Endothelial cell of umbilical vein (primary cell): ENCODE measurements around the gene DYNC2H1. TPM values are rescaled to one million over a fixed set of nuclear protein-coding genes. Genes with fewer than 3 reads are reported as not detected.

Experiments used
- BruUV-seq: library from RNA; stranded (reverse); fragments of 400-500 nt; replicated peaks from 2 replicates; lab custom pipeline; 2021; lab: Mats Ljungman, UMichigan
- CTCF ChIA-PET: fragments of 300-600, 350-600 bp; sonication (Branson Sonifier 250); formaldehyde crosslinking; loops from one replicate; lab custom pipeline; 2021; ENCODE audit warnings: antibody characterized with exemption, inconsistent platforms; lab: Charles Lee
- POLR2A ChIA-PET: fragments of 300-600, 350-600 bp; sonication (Branson Sonifier 250); formaldehyde crosslinking; loops from one replicate; lab custom pipeline; 2021; ENCODE audit warnings: antibody characterized with exemption, inconsistent platforms; lab: Charles Lee
- DNase-seq: peaks from one replicate; pipeline ENCODE4 v3.0.0-alpha.2; 2011; ENCODE audit warnings: low read depth, low spot score
- FAIRE-seq: peaks from 2 replicates; lab custom pipeline; 2011; peaks lifted over from hg19 to GRCh38; lab: Jason Lieb, UNC
- H2AFZ ChIP-seq: 2 replicates; pipeline ENCODE4 v1.6.0; 2012; ENCODE audit warnings: low read depth, low read length, control low read depth, inconsistent platforms
- H3K27ac ChIP-seq: 2 replicates; pipeline ENCODE4 v1.5.1; 2011; ENCODE audit warnings: low read depth, mild to moderate bottlenecking, control low read depth, low read length, moderate library complexity; ENCODE audit not compliant: insufficient read depth
- H3K27me3 ChIP-seq, 2 experiments: 2 replicates each; pipeline versions ENCODE4 v1.6.0 to v1.6.1; 2011; ENCODE audit warnings: low read length in 2 of 2, mixed read lengths in 1 of 2; ENCODE audit not compliant: control insufficient read depth in 2 of 2, insufficient read depth in 2 of 2
- H3K36me3 ChIP-seq, 2 experiments: 2 replicates in 1 of 2; 3 replicates in 1 of 2; pipeline ENCODE4 v1.5.1; 2011; ENCODE audit warnings: low read length in 2 of 2, mild to moderate bottlenecking in 1 of 2, moderate library complexity in 1 of 2; ENCODE audit not compliant: control insufficient read depth in 2 of 2, insufficient read depth in 2 of 2; ENCODE audit errors: extremely low read depth in 1 of 2
- H3K4me1 ChIP-seq: 3 replicates; pipeline ENCODE4 v1.5.1; 2011; ENCODE audit warnings: mild to moderate bottlenecking, low read length; ENCODE audit not compliant: control insufficient read depth, insufficient read depth; ENCODE audit errors: extremely low read depth
- H3K4me2 ChIP-seq: 2 replicates; pipeline ENCODE4 v1.6.1; 2011; ENCODE audit warnings: low read length, control low read depth, mixed read lengths; ENCODE audit not compliant: insufficient read depth
- H3K4me3 ChIP-seq, 3 experiments: fragments of 200-600 bp in 1 of 3; sonication (generic), shearing (Covaris generic) in 1 of 3; replicated peaks in 1 of 3; 2 replicates each; pipeline ENCODE4 v1.5.1; 2011 to 2016; ENCODE audit warnings: control low read depth in 3 of 3, low read length in 3 of 3, mild to moderate bottlenecking in 2 of 3, inconsistent platforms in 1 of 3, low read depth in 1 of 3, moderate library complexity in 1 of 3; ENCODE audit not compliant: insufficient read depth in 1 of 3
- H3K79me2 ChIP-seq: 2 replicates; pipeline ENCODE4 v1.6.0; 2012; ENCODE audit warnings: low read length, inconsistent platforms; ENCODE audit not compliant: control insufficient read depth, insufficient read depth
- H3K9ac ChIP-seq: replicated peaks from 2 replicates; pipeline ENCODE3; 2011; ENCODE audit warnings: low read length, control low read depth; ENCODE audit not compliant: insufficient read depth; ENCODE audit errors: extremely low read depth
- H3K9me1 ChIP-seq: replicated peaks from 3 replicates; pipeline ENCODE4 v1.6.0; 2011; ENCODE audit warnings: mild to moderate bottlenecking, low read length; ENCODE audit not compliant: control insufficient read depth, insufficient read depth; ENCODE audit errors: extremely low read depth
- H3K9me3 ChIP-seq: replicated peaks from 2 replicates; pipeline ENCODE4 v1.5.1; 2012; ENCODE audit warnings: low read length, inconsistent platforms; ENCODE audit not compliant: control insufficient read depth, insufficient read depth
- H4K20me1 ChIP-seq: replicated peaks from 2 replicates; pipeline ENCODE3; 2011; ENCODE audit warnings: mild to moderate bottlenecking, low read length; ENCODE audit not compliant: control insufficient read depth, insufficient read depth; ENCODE audit errors: extremely low read depth
- CTCF ChIP-seq, 2 donors: IDR thresholded peaks; 1 replicate in 1 of 2; 2 replicates in 1 of 2; pipeline ENCODE4 v1.5.1; 2011; ENCODE audit warnings: low read length in 2 of 2, mild to moderate bottlenecking in 2 of 2, moderate library complexity in 2 of 2, control low read depth in 1 of 2, inconsistent platforms in 1 of 2, low read depth in 1 of 2; ENCODE audit not compliant: insufficient read depth in 1 of 2; ENCODE audit errors: extremely low read depth in 1 of 2
- EZH2 ChIP-seq: IDR thresholded peaks from 2 replicates; pipeline ENCODE4 v1.6.1; 2012; ENCODE audit warnings: borderline replicate concordance, low read depth, mild to moderate bottlenecking, moderate library complexity, low read length, inconsistent platforms; ENCODE audit not compliant: severe bottlenecking
- FOS ChIP-seq: IDR thresholded peaks from 2 replicates; pipeline ENCODE4 v1.6.1; 2011; ENCODE audit warnings: mild to moderate bottlenecking, low read length, moderate library complexity, borderline replicate concordance; ENCODE audit not compliant: insufficient read depth
- GATA2 ChIP-seq: IDR thresholded peaks from 2 replicates; pipeline ENCODE4 v1.7.0; 2011; ENCODE audit warnings: low read depth, mild to moderate bottlenecking, moderate library complexity, mixed read lengths, low read length; ENCODE audit not compliant: insufficient read length, insufficient read depth
- JUN ChIP-seq: IDR thresholded peaks from 2 replicates; pipeline ENCODE4 v1.6.1; 2011; ENCODE audit warnings: borderline replicate concordance, low read depth; ENCODE audit not compliant: insufficient read length, insufficient read depth
- MAX ChIP-seq: IDR thresholded peaks from 2 replicates; pipeline ENCODE4 v1.6.1; 2011; ENCODE audit not compliant: insufficient read depth, insufficient read length
- MYC ChIP-seq: IDR thresholded peaks from one replicate; pipeline ENCODE4 v1.6.1; 2011; ENCODE audit warnings: mild to moderate bottlenecking, low read depth, low read length
- POLR2A ChIP-seq: IDR thresholded peaks from 2 replicates; pipeline ENCODE4 v1.6.1; 2012; ENCODE audit warnings: low read depth, mild to moderate bottlenecking, control low read depth, low read length
- POLR2AphosphoS5 ChIP-seq: IDR thresholded peaks from 2 replicates; pipeline ENCODE4 v1.6.1; 2012; ENCODE audit warnings: low read depth, mild to moderate bottlenecking, control low read depth, low read length, moderate library complexity; ENCODE audit not compliant: insufficient read depth
- dilution Hi-C: fragments of 300-500 bp; cut with MboI; formaldehyde crosslinking; loops from one replicate; pipeline ENCODE4 v1.15.0; 2019; ENCODE audit warnings: low sequenced_read_pairs; ENCODE audit not compliant: extremely low pct_ligation_motif_present
- intact Hi-C: fragments of 100-400 bp; cut with micrococcal nuclease; formaldehyde crosslinking; loops from one replicate; pipeline ENCODE4 v1.10.0; 2022
- polyA plus RNA-seq, 4 experiments: library from polyadenylated mRNA; depleted of rRNA in 3 of 4; stranded (reverse) in 3 of 4; unstranded in 1 of 4; fragments of >200 nt; gene quantifications; 2 replicates each; pipeline versions ENCODE4 v1.2.1 to v1.2.3, GENCODE V29; 2011 to 2012; ENCODE audit warnings: missing spikeins in 1 of 4
- total RNA-seq: library from RNA; stranded (reverse); gene quantifications from 2 replicates; pipeline ENCODE4 v1.2.3, GENCODE V29; 2021

DYNC2H1 gene
- total and polyA plus RNA-seq, 2 donors (not counting 3 experiments of a cell fraction or from before 2014, with no cell fraction given): 1.9 to 4.2 TPM

- no peak for DNase-seq
- Histone ChIP-seq H3K9ac (no peak overlapping the region), H3K4me1 (peaks cover 2% of the 10 kb centered on the region), H3K9me1 (no peaks in the 10 kb centered on the region), H3K27ac (no peak overlapping the region), H3K27me3 (no peaks in the 10 kb centered on the region), H3K9me3 (no peaks in the 10 kb centered on the region), H3K36me3 (no peaks in the 10 kb centered on the region), H4K20me1 (no peaks in the 10 kb centered on the region), H3K4me3 (no peak overlapping the region), H3K79me2 (no peaks in the 10 kb centered on the region), H2AFZ (no peak overlapping the region), H3K4me2 (no peak overlapping the region)
- FAIRE-seq: no peak
- dilution Hi-C loops (no loop called here), intact Hi-C loops (no loop called here)
- BruUV-seq: no TSS peak
- CTCF ChIA-PET: interaction anchor here (0.7 to 1.3 kb wide), 5 partner anchors 16 to 340 kb away, joined by 3 to 7 read pairs (median 3); no protein-coding TSS in a partner anchor
- POLR2A ChIA-PET: no interaction called here
- TF ChIP-seq CTCF (IDR thresholded peaks at IDR 0.05; ENCODE audit: extremely low read depth in 1 of 2, insufficient read depth in 1 of 2, low read depth in 1 of 2, low read length in 2 of 2) (no peak), EZH2 (no peak), POLR2AphosphoS5 (no peak), POLR2A (no peak), GATA2 (no peak), FOS (no peak), MYC (no peak), MAX (no peak), JUN (no peak)
These were observed 231.7 kb downstream of the DYNC2H1 start for GRCh38 chr11:103340956-103341355.
